Measurements from ENCODE around the gene CSF2RB.
"Not testable (repeated sequence)": the region's sequence is repeated elsewhere in the genome, so short reads cannot be mapped to it uniquely, and the experiment has no call there.

CSF2RB gene

GRCh38 chr22:36976606-36977005 is 63.2 kb downstream of the CSF2RB start:
- no peak for DNase-seq

DNA sequence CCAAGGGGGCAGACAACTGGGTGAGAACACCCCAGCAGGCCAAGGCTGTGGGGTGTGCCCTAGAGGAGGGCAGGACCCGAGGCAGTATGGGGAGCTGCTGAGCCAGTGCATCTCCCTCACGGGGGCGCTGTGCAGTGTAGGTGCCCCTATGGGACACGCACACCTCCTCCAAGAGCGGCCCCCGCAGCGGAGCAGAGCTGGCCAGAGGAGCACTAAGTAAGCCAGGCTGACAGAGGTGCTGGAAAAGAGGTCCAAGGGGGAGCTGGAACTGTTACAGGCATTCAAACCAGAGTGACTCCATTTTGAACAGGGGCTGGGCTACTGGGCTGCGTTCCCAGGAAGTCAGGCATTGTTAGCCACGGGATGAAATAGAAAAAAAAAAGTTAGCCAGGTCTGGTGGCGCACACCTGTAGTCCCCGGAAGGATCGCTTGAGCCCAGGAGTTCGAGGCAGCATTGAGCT is 64.0 kb downstream of the CSF2RB start:
- no peak for DNase-seq

DNA sequence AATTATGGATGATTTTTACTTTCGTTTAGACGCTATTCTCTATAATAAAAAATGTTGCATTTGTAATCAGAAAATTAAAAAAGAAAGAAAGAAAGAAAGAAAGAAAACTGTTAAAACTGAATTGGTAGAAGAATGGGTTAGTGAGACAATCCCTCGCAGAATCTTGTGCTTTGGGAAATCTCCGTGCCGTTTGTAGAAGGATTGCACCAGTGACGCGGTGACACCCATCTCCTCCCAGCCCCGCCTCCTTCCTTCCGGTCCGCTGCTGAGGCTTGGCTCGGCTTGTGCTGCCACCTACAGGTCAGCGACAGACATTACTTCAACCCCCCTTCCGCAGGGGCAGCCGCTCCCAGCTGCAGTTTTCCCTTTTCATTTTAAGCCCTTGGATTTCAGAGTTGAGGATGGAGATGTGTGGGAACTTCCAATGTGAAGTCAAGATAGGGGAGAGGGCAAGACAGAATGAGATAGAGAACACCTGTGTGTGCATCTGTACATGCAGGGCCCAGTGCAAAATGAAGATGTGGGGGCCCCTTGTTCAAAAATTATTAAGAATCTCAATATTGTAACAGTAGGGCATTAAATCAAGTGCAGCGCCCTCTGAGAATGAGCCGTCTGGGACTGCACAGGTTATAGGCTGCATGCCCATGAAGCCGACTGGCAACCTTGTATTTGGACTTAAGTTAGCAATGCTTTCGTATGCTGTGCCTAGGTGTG is 64.7 kb downstream of the CSF2RB start:
- DNase-seq: peak; percentile 18

- DNase-seq: no peak
These were observed 65.8 kb downstream of the CSF2RB start for GRCh38 chr22:36979016-36979910.

GRCh38 chr22:36981247-36981775 is 67.9 kb downstream of the CSF2RB start:
- no peak for DNase-seq

- DNase-seq: no peak
These were observed 68.7 kb downstream of the CSF2RB start for GRCh38 chr22:36982136-36982535.

- no peak for DNase-seq
These were observed 71.9 kb downstream of the CSF2RB start for GRCh38 chr22:36985211-36985889.

DNA sequence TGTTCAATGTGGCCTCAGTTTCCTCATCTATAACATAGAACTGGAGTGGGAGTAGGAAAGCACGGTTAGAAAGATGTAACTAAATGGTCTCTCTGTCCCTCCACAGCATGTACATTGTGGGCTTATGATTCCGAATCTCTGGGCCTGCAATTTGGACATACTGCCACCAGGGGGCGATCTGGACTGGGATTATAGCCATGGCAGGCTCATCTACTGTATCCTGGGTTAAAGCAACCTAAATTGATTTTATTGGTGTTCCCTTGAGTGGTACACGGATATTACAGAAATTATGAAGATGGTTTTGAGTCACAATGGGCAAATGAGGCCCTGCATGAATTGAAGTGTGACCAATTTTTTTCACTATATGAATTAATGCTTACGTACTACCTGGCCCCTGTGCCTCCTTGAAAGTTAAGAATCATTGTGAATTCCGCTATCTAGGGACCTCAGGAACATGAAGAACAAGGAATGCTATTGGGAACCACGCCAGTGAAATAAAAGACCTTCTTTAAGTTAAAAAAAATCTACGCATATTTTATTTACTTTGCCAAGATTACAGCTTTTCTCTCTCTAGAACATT is 72.9 kb downstream of the CSF2RB start:
- DNase-seq: no peak

- no peak for DNase-seq
These were observed 74.8 kb downstream of the CSF2RB start for GRCh38 chr22:36988075-36988832.

DNA sequence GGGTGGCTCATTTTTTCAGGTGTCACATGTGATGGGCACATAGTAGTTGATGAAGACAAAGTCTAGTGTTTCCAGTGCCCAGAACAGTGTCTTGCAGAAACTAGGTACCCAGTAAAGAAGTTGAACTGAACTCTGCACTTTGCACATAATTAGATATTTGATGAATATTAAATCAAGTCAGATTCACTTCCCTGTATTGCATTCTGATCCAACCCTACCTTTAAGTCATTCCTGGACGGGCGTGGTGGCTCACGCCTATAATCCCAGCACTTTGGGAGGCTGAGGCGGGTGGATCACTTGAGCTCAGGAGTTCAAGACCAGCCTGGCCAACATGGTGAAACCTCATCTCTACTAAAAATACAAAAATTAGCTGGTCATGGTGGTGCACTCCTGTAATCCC is 75.6 kb downstream of the CSF2RB start:
- not testable (repeated sequence) for DNase-seq
